Ovary (tissue), 3 donors: Measurements from ENCODE around the gene LVRN.

Source experiments
- EP300 ChIP-seq: sonication (generic); formaldehyde crosslinking; IDR thresholded peaks from one replicate; pipeline ENCODE4 v1.6.1; 2017; ENCODE audit warnings: antibody characterized with exemption
- POLR2A ChIP-seq: fragments of 450-650 bp; IDR thresholded peaks from one replicate; pipeline ENCODE4 v1.6.1; 2017; ENCODE audit warnings: antibody characterized with exemption, mild to moderate bottlenecking, moderate library complexity
- TF ChIP-seq, protein P1 (sequence below), 3 donors: fragments of 450-650 bp in 2 of 3; fragments of 200-600 bp in 1 of 3; IDR thresholded peaks; one replicate each; pipeline versions ENCODE4 v1.5.1 to v1.8.0; 2016 to 2022; ENCODE audit warnings: antibody characterized with exemption in 3 of 3, mild to moderate bottlenecking in 1 of 3
- donor health status: DM: no; HTN: no; CAD: no.

DNA sequence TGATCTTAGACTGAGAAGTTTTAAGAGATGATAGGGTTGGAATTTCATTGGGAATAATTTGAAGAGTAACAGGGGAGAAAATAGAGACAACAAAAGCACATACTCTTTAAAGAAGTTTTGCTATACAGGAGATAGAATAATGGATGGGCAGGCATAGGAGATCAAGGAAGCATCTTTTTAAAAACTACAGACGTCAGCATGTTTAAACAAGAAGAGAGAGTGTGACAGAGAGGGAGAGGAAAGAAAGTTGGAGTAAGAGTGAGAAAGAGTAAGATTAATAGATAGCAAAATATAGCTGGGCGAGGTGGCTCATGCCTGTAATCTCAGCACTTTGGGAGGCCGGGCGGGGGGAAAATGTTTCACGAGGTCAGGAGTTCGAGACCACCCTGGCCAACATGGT, 5.3 kb upstream of the LVRN start:
- TF ChIP-seq, protein P1, sequence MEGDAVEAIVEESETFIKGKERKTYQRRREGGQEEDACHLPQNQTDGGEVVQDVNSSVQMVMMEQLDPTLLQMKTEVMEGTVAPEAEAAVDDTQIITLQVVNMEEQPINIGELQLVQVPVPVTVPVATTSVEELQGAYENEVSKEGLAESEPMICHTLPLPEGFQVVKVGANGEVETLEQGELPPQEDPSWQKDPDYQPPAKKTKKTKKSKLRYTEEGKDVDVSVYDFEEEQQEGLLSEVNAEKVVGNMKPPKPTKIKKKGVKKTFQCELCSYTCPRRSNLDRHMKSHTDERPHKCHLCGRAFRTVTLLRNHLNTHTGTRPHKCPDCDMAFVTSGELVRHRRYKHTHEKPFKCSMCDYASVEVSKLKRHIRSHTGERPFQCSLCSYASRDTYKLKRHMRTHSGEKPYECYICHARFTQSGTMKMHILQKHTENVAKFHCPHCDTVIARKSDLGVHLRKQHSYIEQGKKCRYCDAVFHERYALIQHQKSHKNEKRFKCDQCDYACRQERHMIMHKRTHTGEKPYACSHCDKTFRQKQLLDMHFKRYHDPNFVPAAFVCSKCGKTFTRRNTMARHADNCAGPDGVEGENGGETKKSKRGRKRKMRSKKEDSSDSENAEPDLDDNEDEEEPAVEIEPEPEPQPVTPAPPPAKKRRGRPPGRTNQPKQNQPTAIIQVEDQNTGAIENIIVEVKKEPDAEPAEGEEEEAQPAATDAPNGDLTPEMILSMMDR (IDR thresholded peaks at IDR 0.05) = no peak
- TF ChIP-seq POLR2A (no peak), EP300 (no peak)
